ENCODE measurements around the gene PNLIPRP1.

GRCh38 chr10:116632596-116633215 lies 41.9 kb downstream of the PNLIPRP1 start:
- TF ChIP-seq CTCF (conservative IDR thresholded peaks at IDR 0.05; ENCODE audit: low read depth, low read length) (no peak), POLR2A (IDR thresholded peaks at IDR 0.05; ENCODE audit: low read depth, low read length) (no peak), NFE2L2 (IDR thresholded peaks at IDR 0.05; ENCODE audit: low read depth, low read length) (no peak), RAD21 (IDR thresholded peaks at IDR 0.05; ENCODE audit: low read length) (no peak), BHLHE40 (IDR thresholded peaks at IDR 0.05; ENCODE audit: low read depth, low read length) (no peak), MAZ (IDR thresholded peaks at IDR 0.05; ENCODE audit: borderline replicate concordance, low read depth, low read length) (no peak), MAFK (IDR thresholded peaks at IDR 0.05; ENCODE audit: low read depth, low read length) (no peak), MXI1 (IDR thresholded peaks at IDR 0.05; ENCODE audit: borderline replicate concordance, low read depth, low read length) (no peak), RCOR1 (IDR thresholded peaks at IDR 0.05; ENCODE audit: insufficient replicate concordance, low read length) (no peak), RFX5 (IDR thresholded peaks at IDR 0.05; ENCODE audit: low read depth, low read length) (no peak)
- TF ChIP-seq, protein P1, sequence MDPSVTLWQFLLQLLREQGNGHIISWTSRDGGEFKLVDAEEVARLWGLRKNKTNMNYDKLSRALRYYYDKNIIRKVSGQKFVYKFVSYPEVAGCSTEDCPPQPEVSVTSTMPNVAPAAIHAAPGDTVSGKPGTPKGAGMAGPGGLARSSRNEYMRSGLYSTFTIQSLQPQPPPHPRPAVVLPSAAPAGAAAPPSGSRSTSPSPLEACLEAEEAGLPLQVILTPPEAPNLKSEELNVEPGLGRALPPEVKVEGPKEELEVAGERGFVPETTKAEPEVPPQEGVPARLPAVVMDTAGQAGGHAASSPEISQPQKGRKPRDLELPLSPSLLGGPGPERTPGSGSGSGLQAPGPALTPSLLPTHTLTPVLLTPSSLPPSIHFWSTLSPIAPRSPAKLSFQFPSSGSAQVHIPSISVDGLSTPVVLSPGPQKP (IDR thresholded peaks at IDR 0.05; ENCODE audit: borderline replicate concordance, low read depth, low read length): no peak

Data from IMR-90 (cell line).